HEK293T (cell line): Measurements from ENCODE around the gene KRTAP10-8.
"Not testable (repeated sequence)": the region's sequence is repeated elsewhere in the genome, so short reads cannot be mapped to it uniquely, and the experiment has no call there.

ENCODE experiments used
- CTCF ChIA-PET: fragments of 350-600 bp; formaldehyde crosslinking; extraction: SDS; loops from one replicate; lab custom pipeline; 2021; ENCODE audit warnings: antibody characterized with exemption, inconsistent platforms; lab: Yijun Ruan, JAX
- POLR2A ChIA-PET: fragments of 350-600 bp; formaldehyde crosslinking; extraction: SDS; loops from one replicate; lab custom pipeline; 2020; ENCODE audit warnings: antibody characterized with exemption, inconsistent platforms; lab: Yijun Ruan, JAX
- DNase-seq: peaks from one replicate; pipeline ENCODE4 v3.0.0; 2012; ENCODE audit warnings: mixed read lengths; ENCODE audit errors: extremely low spot score
- ARNT ChIP-seq: fragments of 450-650 bp; IDR thresholded peaks from 2 replicates; pipeline ENCODE4 v1.6.1; 2017; ENCODE audit warnings: mild to moderate bottlenecking
- BHLHE40 ChIP-seq: fragments of 450-650 bp; IDR thresholded peaks from 2 replicates; pipeline ENCODE4 v1.6.1; 2016; ENCODE audit warnings: mild to moderate bottlenecking, moderate library complexity, borderline replicate concordance
- CTBP1 ChIP-seq: fragments of 450-650 bp; IDR thresholded peaks from 2 replicates; pipeline ENCODE4 v1.6.1; 2016; ENCODE audit warnings: borderline replicate concordance
- ELF4 ChIP-seq: fragments of 450-650 bp; IDR thresholded peaks from 2 replicates; pipeline ENCODE4 v1.6.1; 2017; ENCODE audit warnings: antibody characterized with exemption
- FOXA1 ChIP-seq: fragments of 450-650 bp; IDR thresholded peaks from 2 replicates; pipeline ENCODE4 v1.6.1; 2016; ENCODE audit warnings: mild to moderate bottlenecking
- FOXK2 ChIP-seq: fragments of 450-650 bp; IDR thresholded peaks from 2 replicates; pipeline ENCODE4 v1.6.1; 2016; ENCODE audit warnings: mild to moderate bottlenecking
- FOXM1 ChIP-seq: fragments of 450-650 bp; IDR thresholded peaks from 2 replicates; pipeline ENCODE4 v1.6.1; 2017; ENCODE audit warnings: mild to moderate bottlenecking, borderline replicate concordance
- HDGF ChIP-seq: fragments of 450-650 bp; IDR thresholded peaks from 2 replicates; pipeline ENCODE4 v1.6.1; 2017; ENCODE audit warnings: antibody characterized with exemption, borderline replicate concordance
- L3MBTL2 ChIP-seq: fragments of 450-650 bp; conservative IDR thresholded peaks from 2 replicates; pipeline ENCODE4 v1.6.1; 2016; ENCODE audit warnings: mild to moderate bottlenecking
- LEF1 ChIP-seq: fragments of 450-650 bp; IDR thresholded peaks from 2 replicates; pipeline ENCODE4 v1.6.1; 2017; ENCODE audit warnings: mild to moderate bottlenecking, borderline replicate concordance
- NFRKB ChIP-seq: fragments of 450-650 bp; IDR thresholded peaks from 2 replicates; pipeline ENCODE4 v1.6.1; 2016; ENCODE audit warnings: mild to moderate bottlenecking, moderate library complexity
- PKNOX1 ChIP-seq: fragments of 450-650 bp; IDR thresholded peaks from 2 replicates; pipeline ENCODE4 v1.6.1; 2016
- SP1 ChIP-seq: fragments of 450-650 bp; IDR thresholded peaks from 2 replicates; pipeline ENCODE4 v1.6.1; 2017
- SUZ12 ChIP-seq: fragments of 450-650 bp; IDR thresholded peaks from 2 replicates; pipeline ENCODE4 v1.6.1; 2016; ENCODE audit warnings: mild to moderate bottlenecking
- TARDBP ChIP-seq: fragments of 450-650 bp; IDR thresholded peaks from 2 replicates; pipeline ENCODE4 v1.6.1; 2016
- ZNF384 ChIP-seq: fragments of 450-650 bp; IDR thresholded peaks from 2 replicates; pipeline ENCODE4 v1.6.1; 2016

KRTAP10-8 gene

GRCh38 chr21:44626673-44627143, 14.8 kb downstream of the KRTAP10-8 start, which contains the start of gene KRTAP10-9:
TSS of gene KRTAP10-9 (plus strand) at chr21:44627093. CDS start at chr21:44627172, 79 bp downstream.
- ChIA-PET POLR2A (no interaction called here), CTCF (no interaction called here)
- TF ChIP-seq TARDBP (no peak), HDGF (no peak), L3MBTL2 (no peak), ZNF384 (no peak), SUZ12 (no peak), NFRKB (no peak), FOXA1 (no peak), CTBP1 (no peak), ELF4 (no peak), ARNT (no peak)
- no peak for DNase-seq

GRCh38 chr21:44627181-44627822, 15.4 kb downstream of the KRTAP10-8 start:
- POLR2A ChIA-PET, CTCF ChIA-PET, DNase-seq: not testable (repeated sequence)

GRCh38 chr21:44627831-44628233, 16.0 kb downstream of the KRTAP10-8 start:
- DNase-seq, POLR2A ChIA-PET, CTCF ChIA-PET: not testable (repeated sequence)

GRCh38 chr21:44628707-44629391, 17.0 kb downstream of the KRTAP10-8 start:
- DNase-seq, result no peak
- TF ChIP-seq LEF1 (no peak), TARDBP (no peak)
- ChIA-PET CTCF (no interaction called here), POLR2A (no interaction called here)

- ChIA-PET CTCF (no interaction called here), POLR2A (no interaction called here)
- TF ChIP-seq FOXK2, result no peak
- TF ChIP-seq FOXA1, result no peak
- no peak for TF ChIP-seq ZNF384
- TF ChIP-seq SUZ12, result no peak
- no peak for TF ChIP-seq HDGF
- DNase-seq, result no peak
Observed at GRCh38 chr21:44630440-44630839, 18.6 kb downstream of the KRTAP10-8 start.

GRCh38 chr21:44632067-44632466, 20.2 kb downstream of the KRTAP10-8 start:
- ChIA-PET CTCF (interaction anchor here (0.7 kb wide), 1 partner anchor 52 kb away, joined by 3 read pairs; no protein-coding TSS in a partner anchor), POLR2A (no interaction called here)
- TF ChIP-seq ZNF384, result no peak
- TF ChIP-seq FOXM1, result no peak
- no peak for TF ChIP-seq SP1
- no peak for TF ChIP-seq FOXK2
- no peak for TF ChIP-seq CTBP1
- no peak for TF ChIP-seq NFRKB
- TF ChIP-seq ARNT, result no peak
- no peak for TF ChIP-seq TARDBP
- no peak for TF ChIP-seq LEF1
- no peak for TF ChIP-seq L3MBTL2
- DNase-seq, result no peak

- ChIA-PET POLR2A (no interaction called here), CTCF (interaction anchor here (0.6 kb wide), 1 partner anchor 33 kb away, joined by 4 read pairs; no protein-coding TSS in a partner anchor)
- no peak for DNase-seq
- TF ChIP-seq TARDBP, result no peak
- no peak for TF ChIP-seq SP1
Observed at GRCh38 chr21:44636209-44637017, 24.5 kb downstream of the KRTAP10-8 start.

- TF ChIP-seq CTBP1 (no peak), SUZ12 (no peak), SP1 (no peak), ARNT (no peak), PKNOX1 (no peak), BHLHE40 (no peak)
- DNase-seq, result no peak
- ChIA-PET CTCF (interaction anchor here (0.6 kb wide), 1 partner anchor 34 kb away, joined by 4 read pairs; no protein-coding TSS in a partner anchor), POLR2A (no interaction called here)
Observed at GRCh38 chr21:44637018-44637850, 25.4 kb downstream of the KRTAP10-8 start, which contains the start of gene KRTAP10-10. TSS of gene KRTAP10-10 (plus strand) at chr21:44637356. CDS start at chr21:44637418, 62 bp downstream.

GRCh38 chr21:44637851-44638348, 26.0 kb downstream of the KRTAP10-8 start:
- POLR2A ChIA-PET, CTCF ChIA-PET: not testable (repeated sequence)

GRCh38 chr21:44638506-44639330, 26.8 kb downstream of the KRTAP10-8 start:
- DNase-seq, CTCF ChIA-PET, POLR2A ChIA-PET: not testable (repeated sequence)

More at GRCh38 chr21:44637851-44638348, 26.0 kb downstream of the KRTAP10-8 start:
- not testable (repeated sequence) for DNase-seq
